Pancreas (tissue), 10 donors: ENCODE measurements around the gene FTO. TPM values are rescaled to one million over a fixed set of nuclear protein-coding genes. Genes with fewer than 3 reads are reported as not detected.

ENCODE experiments used
- ATAC-seq, 4 donors: fragments of 200-7000 bp; cut with Tn5 transposase; one replicate each; pipeline versions ENCODE4 v1.8.0 to v1.9.1; 2020; ENCODE audit warnings: mild to moderate bottlenecking in 4 of 4, moderate library complexity in 4 of 4
- DNase-seq, 6 donors: peaks; one replicate each; pipeline ENCODE4 v3.0.0-alpha.2; 2020
- FAIRE-seq: peaks from 2 replicates; lab custom pipeline; 2012; peaks lifted over from hg19 to GRCh38; lab: Jason Lieb, UNC
- H3K27ac ChIP-seq, 4 donors: fragments of 200-600 bp; sonication (generic); 1 replicate in 3 of 4; 2 replicates in 1 of 4; pipeline versions ENCODE4 v1.5.0 to v1.8.0; 2020
- H3K27me3 ChIP-seq, 4 donors: fragments of 200-600 bp; one replicate each; pipeline ENCODE4 v1.8.0; 2021
- H3K36me3 ChIP-seq, 3 donors: fragments of 200-600 bp; sonication (generic) in 1 of 3; one replicate each; pipeline versions ENCODE4 v1.5.0 to v1.8.0; 2020 to 2021
- H3K4me1 ChIP-seq, 3 donors: fragments of 200-600 bp; one replicate each; pipeline ENCODE4 v1.8.0; 2021
- H3K4me3 ChIP-seq, 4 donors: fragments of 200-600 bp; sonication (generic) in 2 of 4; one replicate each; pipeline versions ENCODE4 v1.5.0 to v1.8.0; 2020 to 2021
- H3K9me3 ChIP-seq, 4 donors: fragments of 200-600 bp; one replicate each; pipeline ENCODE4 v1.8.0; 2021
- WGBS, 2 donors: extraction: QIAGEN DNeasy Blood & Tissue Kit; methylation state at CpG; one replicate each; pipeline ENCODE4 v1.1.7; 2013; 5-methylcytosine and 5-hydroxymethylcytosine counted together
- intact Hi-C, 3 donors: fragments of 100-400 bp; cut with DNase I; formaldehyde crosslinking; loops; one replicate each; pipeline versions ENCODE4 v1.11.1 to v1.14.2; 2022
- polyA plus RNA-seq, 2 donors: library from polyadenylated mRNA; stranded (reverse); fragments of 200-250 nt; gene quantifications; one replicate each; pipeline ENCODE4 v1.2.3, GENCODE V29; 2013
- total RNA-seq, 6 donors: library from RNA; stranded (reverse); fragmentation: NEBNext Ultra II Directional in 4 of 6; extraction: Animal tissue kit (Norgen Biotek cat#: 25700) in 4 of 6; gene quantifications; one replicate each; pipeline versions ENCODE4 v1.2.1 to v1.2.4, GENCODE V29; 2021 to 2023
- TF ChIP-seq, protein P1 (sequence below), 4 donors: fragments of 200-600 bp; sonication (generic) in 3 of 4; IDR thresholded peaks; one replicate each; pipeline versions ENCODE4 v1.5.0 to v1.8.0; 2021; ENCODE audit warnings: antibody characterized with exemption in 4 of 4
- donor health status: healthy with polysubstance abuse.
- donor health status: DM: no; HTN: no; CAD: no; lungs with moderate emphysema.
- donor health status: DM: no; HTN: no; CAD: no.
- donor health status: control.
- donor health status: control.
- donor health status: Bipolar disorder and iron deficiency.
- donor health status: DM: yes; HTN: yes; CAD: no.
- donor health status: DM: no; HTN: no; CAD: no.
- donor health status: DM: no; HTN: no; CAD: no.
- donor health status: DM: yes; HTN: yes; CAD: no.

The FTO gene
- total and polyA plus RNA-seq, 8 donors: 7.6 to 45.0 (median 31.7) TPM

DNA sequence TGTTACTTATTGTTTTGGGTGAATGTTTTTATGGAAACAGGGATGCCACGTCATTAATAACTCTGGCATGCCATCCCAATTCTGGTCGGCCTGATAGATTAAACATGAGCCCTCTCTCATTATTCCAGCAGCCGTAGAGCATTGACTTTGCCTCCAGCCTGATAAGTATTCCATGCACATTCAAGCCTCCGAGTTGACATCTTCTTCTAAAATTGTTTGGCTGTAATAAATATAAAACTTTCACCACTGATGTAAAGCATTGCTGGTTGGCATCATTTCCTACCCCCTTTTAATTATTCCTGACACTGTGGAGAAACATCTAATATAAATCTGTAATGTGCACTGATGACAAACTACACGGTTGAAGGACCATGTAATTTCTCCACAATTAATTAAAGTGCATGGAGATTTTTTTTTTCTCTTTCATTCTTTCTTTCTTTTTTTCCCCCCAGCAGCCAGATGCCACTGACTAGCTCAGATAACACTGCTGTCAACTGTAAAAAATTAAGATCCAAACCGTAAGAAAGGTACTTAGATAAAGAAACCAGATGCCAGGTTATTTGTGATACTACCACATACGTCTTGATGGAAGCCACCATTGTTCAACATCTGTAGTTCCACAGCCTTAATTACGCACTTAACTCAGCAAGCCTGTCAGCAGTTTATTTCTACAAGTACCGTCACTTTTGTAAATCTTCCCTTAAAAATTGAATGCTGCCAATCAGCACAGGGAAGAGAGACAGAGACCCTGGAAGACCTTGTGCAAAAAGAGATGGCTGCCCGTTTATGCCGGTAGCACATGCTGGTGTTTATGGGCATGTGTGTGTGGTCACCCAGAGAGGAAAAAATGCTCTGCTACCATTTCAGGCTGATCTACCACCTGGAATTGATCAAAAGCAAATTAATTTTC is 344.9 kb downstream of the FTO start:
- WGBS, 2 donors: 76 to 77% methylated on average over 11 of the region's 11 CpGs
- Histone ChIP-seq H3K27ac (no peak overlapping the region), H3K4me1 (no peaks in the 10 kb centered on the region), H3K4me3 (no peak overlapping the region), H3K9me3 (no peaks in the 10 kb centered on the region), H3K36me3 (no peaks in the 10 kb centered on the region), H3K27me3 (no peaks in the 10 kb centered on the region)
- DNase-seq: no peak
- no peak for ATAC-seq
- no peak for FAIRE-seq
- TF ChIP-seq, protein P1, sequence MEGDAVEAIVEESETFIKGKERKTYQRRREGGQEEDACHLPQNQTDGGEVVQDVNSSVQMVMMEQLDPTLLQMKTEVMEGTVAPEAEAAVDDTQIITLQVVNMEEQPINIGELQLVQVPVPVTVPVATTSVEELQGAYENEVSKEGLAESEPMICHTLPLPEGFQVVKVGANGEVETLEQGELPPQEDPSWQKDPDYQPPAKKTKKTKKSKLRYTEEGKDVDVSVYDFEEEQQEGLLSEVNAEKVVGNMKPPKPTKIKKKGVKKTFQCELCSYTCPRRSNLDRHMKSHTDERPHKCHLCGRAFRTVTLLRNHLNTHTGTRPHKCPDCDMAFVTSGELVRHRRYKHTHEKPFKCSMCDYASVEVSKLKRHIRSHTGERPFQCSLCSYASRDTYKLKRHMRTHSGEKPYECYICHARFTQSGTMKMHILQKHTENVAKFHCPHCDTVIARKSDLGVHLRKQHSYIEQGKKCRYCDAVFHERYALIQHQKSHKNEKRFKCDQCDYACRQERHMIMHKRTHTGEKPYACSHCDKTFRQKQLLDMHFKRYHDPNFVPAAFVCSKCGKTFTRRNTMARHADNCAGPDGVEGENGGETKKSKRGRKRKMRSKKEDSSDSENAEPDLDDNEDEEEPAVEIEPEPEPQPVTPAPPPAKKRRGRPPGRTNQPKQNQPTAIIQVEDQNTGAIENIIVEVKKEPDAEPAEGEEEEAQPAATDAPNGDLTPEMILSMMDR (IDR thresholded peaks at IDR 0.05): no peak
- intact Hi-C loops: no loop called here

DNA sequence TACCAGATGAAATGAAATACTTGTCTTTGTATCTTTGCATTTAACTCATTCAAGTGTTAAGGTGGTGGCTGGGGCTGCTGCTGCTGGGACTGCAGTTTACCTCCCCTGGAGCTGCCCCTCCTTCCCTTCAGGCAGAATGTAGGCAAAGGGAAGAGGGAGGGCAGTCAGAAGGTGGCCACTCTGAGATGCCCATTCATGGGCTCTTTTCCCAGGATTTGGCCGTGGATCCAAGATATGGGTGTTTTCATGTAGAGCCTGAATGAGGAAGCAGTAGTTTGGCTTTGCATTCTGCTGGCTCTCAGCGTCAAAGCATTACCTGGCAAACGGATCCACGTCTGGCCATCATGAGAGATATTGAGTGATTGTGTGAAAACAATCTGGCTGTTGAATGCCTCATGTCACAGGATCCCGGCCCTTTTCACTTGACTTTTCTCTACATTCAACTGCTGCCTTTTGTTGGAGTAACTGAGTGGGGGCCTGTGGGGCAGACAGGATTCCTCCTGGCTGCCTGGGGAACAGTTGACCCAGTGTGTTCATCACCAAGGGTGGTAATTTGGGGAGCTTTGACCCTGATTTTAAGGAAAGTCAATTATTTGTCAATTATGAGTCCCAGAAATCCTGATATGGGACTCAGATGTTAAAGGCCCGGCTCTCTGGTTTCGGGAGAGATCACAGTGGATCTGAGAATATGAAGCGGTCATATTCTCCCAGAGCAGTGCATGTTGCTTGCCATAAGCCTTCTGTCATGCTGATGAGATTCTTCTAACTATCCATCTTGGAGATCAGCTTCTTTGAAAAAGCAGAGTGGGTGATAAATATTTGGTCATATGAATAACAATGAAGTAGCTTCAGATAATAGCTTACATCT is 345.9 kb downstream of the FTO start:
- no peak overlapping the region for H3K27ac ChIP-seq

DNA sequence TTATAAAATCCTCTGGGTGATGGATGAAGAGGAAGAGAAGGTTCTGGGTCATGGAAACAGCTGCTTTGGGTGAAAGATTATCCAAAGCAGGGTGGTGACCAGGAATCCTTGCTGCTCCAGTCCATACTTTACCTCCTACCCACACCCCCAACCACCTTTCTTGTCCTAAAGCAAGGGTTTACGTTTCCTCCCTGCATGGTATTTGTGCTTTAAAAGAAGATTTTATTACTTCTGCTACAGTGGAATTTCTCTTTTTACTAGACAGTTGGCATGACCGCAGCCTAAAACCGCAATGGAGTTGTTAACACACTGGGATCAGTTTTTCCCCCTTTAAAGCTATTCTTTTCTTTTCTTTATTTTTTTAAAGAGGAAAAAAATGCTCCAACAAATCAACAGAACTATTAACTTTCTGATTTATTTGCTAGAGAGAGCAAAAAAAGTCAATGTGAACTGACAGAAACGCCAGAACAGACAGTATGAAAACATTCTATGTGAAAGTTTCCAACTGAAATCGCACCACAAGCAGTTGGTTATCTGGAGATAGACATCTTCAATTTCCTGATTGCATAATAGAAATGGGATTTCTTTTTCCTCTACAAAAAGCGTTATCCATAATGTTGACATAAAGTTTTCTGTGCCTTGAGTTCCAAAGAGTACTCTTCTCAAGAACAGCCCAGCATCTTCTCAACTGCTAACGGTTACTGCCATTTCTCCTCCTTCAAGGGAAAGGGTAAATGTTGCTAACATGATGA is 346.7 kb downstream of the FTO start:
- ATAC-seq (no peak), FAIRE-seq (no peak), DNase-seq (no peak)
- 67 to 72% methylated on average over 7 of the region's 7 CpGs for WGBS, 2 donors
- Histone ChIP-seq H3K27me3 (no peaks in the 10 kb centered on the region), H3K9me3 (no peaks in the 10 kb centered on the region), H3K27ac (no peak overlapping the region), H3K4me3 (no peak overlapping the region), H3K4me1 (no peaks in the 10 kb centered on the region), H3K36me3 (no peaks in the 10 kb centered on the region)
- intact Hi-C loops: no loop called here
- TF ChIP-seq, protein P1 (IDR thresholded peaks at IDR 0.05): no peak

More for the DNA sequence above, 345.9 kb downstream of the FTO start:
- Histone ChIP-seq H3K27me3 (no peaks in the 10 kb centered on the region), H3K36me3 (no peaks in the 10 kb centered on the region), H3K4me3 (no peak overlapping the region), H3K4me1 (no peaks in the 10 kb centered on the region), H3K9me3 (no peaks in the 10 kb centered on the region)
- DNase-seq (no peak), ATAC-seq (no peak), FAIRE-seq (no peak)
- 76 to 78% methylated on average over 8 of the region's 8 CpGs for WGBS, 2 donors
- TF ChIP-seq, protein P1 (IDR thresholded peaks at IDR 0.05): no peak
- intact Hi-C loops: no loop called here

DNA sequence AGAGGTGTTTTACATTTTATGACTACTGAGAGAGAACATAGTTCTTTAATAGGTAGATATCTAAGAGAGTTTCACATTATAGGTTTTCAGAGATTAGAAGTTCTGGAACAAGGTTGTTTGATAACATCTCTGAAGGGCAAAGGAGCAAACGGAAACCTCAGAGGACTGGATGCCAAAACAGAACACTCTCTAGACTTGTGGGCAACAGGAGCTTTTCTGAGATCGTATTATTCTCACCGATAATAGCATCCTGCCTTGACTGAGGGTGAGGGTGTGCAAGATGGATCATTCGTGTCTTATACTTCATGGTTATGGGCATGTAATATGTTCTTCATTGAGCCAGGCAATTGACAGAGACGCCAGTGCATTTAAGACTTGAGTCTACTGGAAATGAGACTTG is 347.9 kb downstream of the FTO start:
- DNase-seq (no peak), ATAC-seq (no peak), FAIRE-seq (no peak)
- H3K4me3 ChIP-seq: no peak overlapping the region
- TF ChIP-seq, protein P1 (IDR thresholded peaks at IDR 0.05): no peak
- H3K9me3 ChIP-seq: no peaks in the 10 kb centered on the region
- 84 to 85% methylated on average over 5 of the region's 5 CpGs for WGBS, 2 donors
- no peak overlapping the region for H3K27ac ChIP-seq
- no peaks in the 10 kb centered on the region for H3K27me3 ChIP-seq
- intact Hi-C loops: no loop called here
- H3K36me3 ChIP-seq: no peaks in the 10 kb centered on the region
- no peaks in the 10 kb centered on the region for H3K4me1 ChIP-seq
